Muscle of leg (tissue), 11 donors: ENCODE measurements around the gene CORO1C. TPM values are rescaled to one million over a fixed set of nuclear protein-coding genes. Genes with fewer than 3 reads are reported as not detected.
A peak's percentile ranks its signal among the peaks of the same experiment; 100 is the strongest.
"Not testable (repeated sequence)": the region's sequence is repeated elsewhere in the genome, so short reads cannot be mapped to it uniquely, and the experiment has no call there.

Experiments used
- DNase-seq: peaks from one replicate; pipeline ENCODE4 v3.0.0; 2013
- H3K27ac ChIP-seq: one replicate; pipeline ENCODE4 v1.5.1; 2013; ENCODE audit warnings: mild to moderate bottlenecking, low read length, control low read depth
- H3K27me3 ChIP-seq: one replicate; pipeline ENCODE4 v1.6.1; 2013; ENCODE audit warnings: low read length; ENCODE audit not compliant: control insufficient read depth, insufficient read depth
- H3K36me3 ChIP-seq: one replicate; pipeline ENCODE4 v1.6.1; 2013; ENCODE audit warnings: low read length; ENCODE audit not compliant: control insufficient read depth, insufficient read depth
- H3K4me1 ChIP-seq: one replicate; pipeline ENCODE4 v1.6.1; 2013; ENCODE audit warnings: low read length; ENCODE audit not compliant: control insufficient read depth, insufficient read depth
- H3K4me3 ChIP-seq: one replicate; pipeline ENCODE4 v1.5.1; 2013; ENCODE audit warnings: low read length, control low read depth
- H3K9me3 ChIP-seq: replicated peaks from 2 replicates; pipeline ENCODE4 v1.6.1; 2013; ENCODE audit warnings: low read depth, low read length; ENCODE audit not compliant: control insufficient read depth
- WGBS: methylation state at CpG from one replicate; pipeline ENCODE4 v1.1.5; 2013; ENCODE audit warnings: missing lambda C conversion rate; ENCODE audit not compliant: insufficient coverage; 5-methylcytosine and 5-hydroxymethylcytosine counted together
- polyA plus RNA-seq, 8 donors: library from polyadenylated mRNA; unstranded; fragments of 120-200 nt; gene quantifications; one replicate each; pipeline versions ENCODE4 v1.2.1 to v1.2.3, GENCODE V29; 2013; ENCODE audit warnings: inconsistent platforms in 1 of 8, low replicate concordance in 1 of 8; ENCODE audit not compliant: insufficient read length in 8 of 8, insufficient read depth in 1 of 8
- total RNA-seq: library from RNA; stranded (reverse); fragments of 120-200 nt; gene quantifications from one replicate; pipeline ENCODE4 v1.2.4, GENCODE V29; 2013

CORO1C gene
- total and polyA plus RNA-seq, 9 donors, result 56.1 to 100 (median 70.0) TPM

- not testable (repeated sequence) for H3K9me3 ChIP-seq, H3K36me3 ChIP-seq, H3K27me3 ChIP-seq, DNase-seq, H3K4me3 ChIP-seq
- WGBS, result 80% methylated on average over 1 of the region's 9 CpGs
- H3K27ac ChIP-seq, result peak overlapping the region; percentile 93
- peaks cover 61% of the 10 kb centered on the region for H3K4me1 ChIP-seq
These were observed 40.5 kb upstream of the CORO1C start for GRCh38 chr12:108771835-108772234.

- no peaks in the 10 kb centered on the region for H3K36me3 ChIP-seq
- H3K27me3 ChIP-seq, result peaks cover 2% of the 10 kb centered on the region
- H3K9me3 ChIP-seq, result no peaks in the 10 kb centered on the region
- WGBS, result no CpG with 5 or more reads among the region's 1 CpG
- H3K27ac ChIP-seq, result no peak overlapping the region
- no peak for DNase-seq
- H3K4me1 ChIP-seq, result peaks cover 61% of the 10 kb centered on the region
- H3K4me3 ChIP-seq, result no peak overlapping the region
These were observed 39.6 kb upstream of the CORO1C start for GRCh38 chr12:108770963-108771362.

- peaks cover 58% of the 10 kb centered on the region for H3K4me1 ChIP-seq
These were observed 39.0 kb upstream of the CORO1C start for GRCh38 chr12:108770269-108770829.

GRCh38 chr12:108768591-108769500, 37.5 kb upstream of the CORO1C start:
- H3K27ac ChIP-seq, result no peak overlapping the region
- no peaks in the 10 kb centered on the region for H3K36me3 ChIP-seq
- no peak overlapping the region for H3K4me3 ChIP-seq
- H3K27me3 ChIP-seq, result peaks cover 2% of the 10 kb centered on the region
- 16% methylated on average over 29 of the region's 40 CpGs for WGBS
- DNase-seq, result no peak
- H3K4me1 ChIP-seq, result peaks cover 46% of the 10 kb centered on the region
- no peaks in the 10 kb centered on the region for H3K9me3 ChIP-seq

More at GRCh38 chr12:108770269-108770829, 39.0 kb upstream of the CORO1C start:
- Histone ChIP-seq H3K36me3 (no peaks in the 10 kb centered on the region), H3K9me3 (no peaks in the 10 kb centered on the region), H3K4me3 (no peak overlapping the region), H3K27me3 (peaks cover 2% of the 10 kb centered on the region), H3K27ac (no peak overlapping the region)
- WGBS, result 56% methylated on average over 3 of the region's 11 CpGs
- no peak for DNase-seq

- Histone ChIP-seq H3K36me3 (no peaks in the 10 kb centered on the region), H3K4me3 (no peak overlapping the region), H3K4me1 (peaks cover 21% of the 10 kb centered on the region), H3K9me3 (no peaks in the 10 kb centered on the region), H3K27ac (no peak overlapping the region), H3K27me3 (peaks cover 2% of the 10 kb centered on the region)
- no peak for DNase-seq
- WGBS, result 84% methylated on average over 5 of the region's 6 CpGs
These were observed 35.0 kb upstream of the CORO1C start for GRCh38 chr12:108766294-108766693.

- peaks cover 2% of the 10 kb centered on the region for H3K27me3 ChIP-seq
- DNase-seq, result no peak
- no peak overlapping the region for H3K4me3 ChIP-seq
- 58% methylated on average over 8 of the region's 10 CpGs for WGBS
- H3K4me1 ChIP-seq, result peaks cover 13% of the 10 kb centered on the region
- no peaks in the 10 kb centered on the region for H3K9me3 ChIP-seq
- H3K27ac ChIP-seq, result no peak overlapping the region
- H3K36me3 ChIP-seq, result no peaks in the 10 kb centered on the region
These were observed 34.0 kb upstream of the CORO1C start for GRCh38 chr12:108765289-108765764.

- peaks cover 2% of the 10 kb centered on the region for H3K27me3 ChIP-seq
- DNase-seq, result no peak
- no peaks in the 10 kb centered on the region for H3K9me3 ChIP-seq
- peaks cover 7% of the 10 kb centered on the region for H3K4me1 ChIP-seq
- WGBS, result 85% methylated on average over 2 of the region's 7 CpGs
- no peaks in the 10 kb centered on the region for H3K36me3 ChIP-seq
- H3K4me3 ChIP-seq, result no peak overlapping the region
- H3K27ac ChIP-seq, result no peak overlapping the region
These were observed 33.4 kb upstream of the CORO1C start for GRCh38 chr12:108764540-108765288.

- H3K36me3 ChIP-seq, result no peaks in the 10 kb centered on the region
- no peaks in the 10 kb centered on the region for H3K9me3 ChIP-seq
- H3K27me3 ChIP-seq, result no peaks in the 10 kb centered on the region
- no peaks in the 10 kb centered on the region for H3K4me1 ChIP-seq
- H3K27ac ChIP-seq, result no peak overlapping the region
- no CpG with 5 or more reads among the region's 11 CpGs for WGBS
- no peak for DNase-seq
- H3K4me3 ChIP-seq, result no peak overlapping the region
These were observed 29.9 kb upstream of the CORO1C start for GRCh38 chr12:108761226-108761625.

- no peaks in the 10 kb centered on the region for H3K36me3 ChIP-seq
- H3K27ac ChIP-seq, result no peak overlapping the region
- H3K4me3 ChIP-seq, result no peak overlapping the region
- H3K9me3 ChIP-seq, result no peaks in the 10 kb centered on the region
- 65% methylated on average over 8 of the region's 11 CpGs for WGBS
- H3K4me1 ChIP-seq, result no peaks in the 10 kb centered on the region
- no peaks in the 10 kb centered on the region for H3K27me3 ChIP-seq
- DNase-seq, result no peak
These were observed 28.6 kb upstream of the CORO1C start for GRCh38 chr12:108759924-108760323.

GRCh38 chr12:108757856-108758255, 26.5 kb upstream of the CORO1C start:
- Histone ChIP-seq H3K27ac (no peak overlapping the region), H3K4me3 (no peak overlapping the region), H3K27me3 (no peaks in the 10 kb centered on the region), H3K36me3 (no peaks in the 10 kb centered on the region), H3K9me3 (no peaks in the 10 kb centered on the region), H3K4me1 (peaks cover 8% of the 10 kb centered on the region)
- no peak for DNase-seq
- WGBS, result 40% methylated on average over 1 of the region's 2 CpGs
